Parathyroid adenoma (tissue), 2 donors: ENCODE data around the gene ZNF736.
"Not testable (repeated sequence)": the region's sequence is repeated elsewhere in the genome, so short reads cannot be mapped to it uniquely, and the experiment has no call there.

Experiments
- H2AFZ ChIP-seq: fragments of 300-600 bp; sonication (generic); one replicate; pipeline ENCODE4 v1.7.0; 2017; ENCODE audit warnings: antibody characterized with exemption, mild to moderate bottlenecking
- H3K27ac ChIP-seq: fragments of 300-600 bp; sonication (generic); one replicate; pipeline ENCODE4 v1.7.0; 2017
- H3K27me3 ChIP-seq: fragments of 300-600 bp; sonication (generic); one replicate; pipeline ENCODE4 v1.7.0; 2017; ENCODE audit warnings: low read length; ENCODE audit not compliant: control insufficient read depth, insufficient read depth
- H3K36me3 ChIP-seq: fragments of 300-600 bp; sonication (generic); one replicate; pipeline ENCODE4 v1.7.0; 2017; ENCODE audit warnings: low read length; ENCODE audit not compliant: control insufficient read depth, insufficient read depth
- H3K4me1 ChIP-seq: fragments of 300-600 bp; sonication (generic); one replicate; pipeline ENCODE4 v1.7.0; 2017; ENCODE audit warnings: control low read depth
- H3K4me2 ChIP-seq: fragments of 300-600 bp; sonication (generic); one replicate; pipeline ENCODE4 v1.7.0; 2017; ENCODE audit warnings: low read length
- H3K4me3 ChIP-seq: fragments of 300-600 bp; sonication (generic); one replicate; pipeline ENCODE4 v1.7.0; 2017; ENCODE audit warnings: low read depth, low read length
- H3K79me2 ChIP-seq: fragments of 300-600 bp; sonication (generic); one replicate; pipeline ENCODE4 v1.7.0; 2017; ENCODE audit warnings: control low read depth
- H3K9ac ChIP-seq: fragments of 300-600 bp; sonication (generic); one replicate; pipeline ENCODE4 v1.7.0; 2017; ENCODE audit warnings: mild to moderate bottlenecking
- H3K9me3 ChIP-seq: fragments of 300-600 bp; sonication (generic); one replicate; pipeline ENCODE4 v1.7.0; 2017; ENCODE audit warnings: low read length; ENCODE audit not compliant: control insufficient read depth
- TF ChIP-seq, protein P1 (sequence below): fragments of 300-600 bp; sonication (generic); IDR thresholded peaks from one replicate; pipeline ENCODE4 v1.7.0; 2017; ENCODE audit warnings: antibody characterized with exemption, mild to moderate bottlenecking
- donor health status: primary hyperparathyroidism.

Gene ZNF736

DNA sequence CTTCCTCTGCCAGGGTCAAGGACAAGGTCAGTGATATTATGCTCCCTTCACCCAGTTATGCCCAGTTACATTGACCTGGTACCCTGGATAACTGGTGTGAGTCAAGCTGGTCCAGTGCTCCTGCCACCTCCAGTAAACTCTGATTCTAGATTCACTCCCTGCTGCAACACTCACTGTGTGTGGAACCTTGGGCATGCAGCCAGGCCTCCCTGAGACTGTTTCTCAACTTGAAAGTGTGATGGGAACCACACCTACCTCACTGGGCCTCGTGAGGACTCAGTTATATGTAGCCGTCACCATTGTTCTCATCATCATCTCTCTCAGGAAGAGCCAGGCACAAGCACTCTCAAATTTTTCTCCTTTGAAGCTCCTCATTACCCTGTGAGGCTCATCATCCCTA lies 935 bp upstream of the ZNF736 start:
- Histone ChIP-seq H2AFZ (peak overlapping the region; percentile 94), H3K79me2 (no peaks in the 10 kb centered on the region), H3K27ac (peak overlapping the region; percentile 60), H3K4me2 (no peak overlapping the region), H3K9me3 (no peaks in the 10 kb centered on the region), H3K4me3 (no peak overlapping the region), H3K36me3 (no peaks in the 10 kb centered on the region), H3K9ac (no peak overlapping the region), H3K4me1 (peaks cover 5% of the 10 kb centered on the region), H3K27me3 (no peaks in the 10 kb centered on the region)
- TF ChIP-seq, protein P1, sequence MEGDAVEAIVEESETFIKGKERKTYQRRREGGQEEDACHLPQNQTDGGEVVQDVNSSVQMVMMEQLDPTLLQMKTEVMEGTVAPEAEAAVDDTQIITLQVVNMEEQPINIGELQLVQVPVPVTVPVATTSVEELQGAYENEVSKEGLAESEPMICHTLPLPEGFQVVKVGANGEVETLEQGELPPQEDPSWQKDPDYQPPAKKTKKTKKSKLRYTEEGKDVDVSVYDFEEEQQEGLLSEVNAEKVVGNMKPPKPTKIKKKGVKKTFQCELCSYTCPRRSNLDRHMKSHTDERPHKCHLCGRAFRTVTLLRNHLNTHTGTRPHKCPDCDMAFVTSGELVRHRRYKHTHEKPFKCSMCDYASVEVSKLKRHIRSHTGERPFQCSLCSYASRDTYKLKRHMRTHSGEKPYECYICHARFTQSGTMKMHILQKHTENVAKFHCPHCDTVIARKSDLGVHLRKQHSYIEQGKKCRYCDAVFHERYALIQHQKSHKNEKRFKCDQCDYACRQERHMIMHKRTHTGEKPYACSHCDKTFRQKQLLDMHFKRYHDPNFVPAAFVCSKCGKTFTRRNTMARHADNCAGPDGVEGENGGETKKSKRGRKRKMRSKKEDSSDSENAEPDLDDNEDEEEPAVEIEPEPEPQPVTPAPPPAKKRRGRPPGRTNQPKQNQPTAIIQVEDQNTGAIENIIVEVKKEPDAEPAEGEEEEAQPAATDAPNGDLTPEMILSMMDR = no peak

DNA sequence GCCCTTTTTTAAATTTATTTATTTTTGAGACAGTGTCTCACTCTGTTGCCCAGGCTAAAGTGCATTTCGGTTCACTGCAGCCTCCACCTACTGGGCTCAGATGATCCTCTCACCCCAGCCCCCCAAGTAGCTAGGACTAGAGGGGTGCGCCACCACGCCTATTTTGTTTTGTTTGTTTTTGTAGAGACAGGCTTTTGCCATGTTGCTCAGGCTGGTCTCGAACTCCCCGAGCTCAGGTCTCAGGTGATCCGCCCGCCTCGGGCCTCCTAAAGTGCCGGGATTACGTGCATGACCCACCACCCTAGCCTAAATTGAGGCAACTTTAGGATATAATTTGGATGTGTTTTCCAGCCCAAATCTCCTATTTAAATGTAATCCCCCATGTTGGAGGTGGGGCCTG lies 805 bp downstream of the ZNF736 start:
- Histone ChIP-seq H3K4me3 (peak overlapping the region; percentile 93), H3K4me1 (peaks cover 2% of the 10 kb centered on the region), H3K27me3 (no peaks in the 10 kb centered on the region), H3K9ac (no peak overlapping the region), H3K36me3 (no peaks in the 10 kb centered on the region), H3K27ac (no peak overlapping the region), H2AFZ (peak overlapping the region; percentile 94), H3K9me3 (no peaks in the 10 kb centered on the region), H3K79me2 (no peaks in the 10 kb centered on the region), H3K4me2 (peak overlapping the region; percentile 79)
- TF ChIP-seq, protein P1 = no peak

DNA sequence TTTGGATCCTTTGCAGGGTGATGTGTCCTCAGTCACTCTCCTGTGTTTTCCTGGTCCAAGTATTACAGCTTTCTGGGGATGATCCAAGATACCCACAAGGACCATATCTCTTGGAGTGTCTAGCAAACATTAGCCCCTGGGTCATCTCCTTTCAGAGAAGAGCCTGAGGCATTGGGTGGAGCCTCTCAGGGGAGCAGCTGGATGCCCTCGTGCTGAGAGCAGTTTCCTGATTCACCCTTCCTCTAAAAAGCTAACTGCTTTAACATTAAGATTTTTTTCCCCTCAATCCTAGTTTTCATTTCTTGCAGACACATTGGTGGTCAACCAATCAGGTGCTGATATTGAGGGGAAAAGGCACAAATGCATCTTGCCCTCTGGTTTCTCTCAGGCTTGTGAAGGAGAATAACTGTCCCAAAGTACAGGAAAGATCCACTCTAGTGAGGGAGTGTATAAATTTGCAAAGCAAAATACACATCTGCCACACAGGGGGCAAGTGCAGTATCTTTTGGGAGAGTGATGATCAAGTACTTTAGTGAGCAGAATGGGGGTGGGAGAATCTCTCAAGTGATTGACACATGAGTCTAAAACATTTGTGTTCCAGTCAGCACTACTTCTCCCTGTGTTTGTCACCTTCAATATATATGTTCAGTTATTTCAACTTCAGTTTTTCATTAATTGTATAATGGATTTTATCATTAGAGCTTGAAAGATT lies 2.4 kb downstream of the ZNF736 start:
- not testable (repeated sequence) for H3K4me3 ChIP-seq, H3K79me2 ChIP-seq

DNA sequence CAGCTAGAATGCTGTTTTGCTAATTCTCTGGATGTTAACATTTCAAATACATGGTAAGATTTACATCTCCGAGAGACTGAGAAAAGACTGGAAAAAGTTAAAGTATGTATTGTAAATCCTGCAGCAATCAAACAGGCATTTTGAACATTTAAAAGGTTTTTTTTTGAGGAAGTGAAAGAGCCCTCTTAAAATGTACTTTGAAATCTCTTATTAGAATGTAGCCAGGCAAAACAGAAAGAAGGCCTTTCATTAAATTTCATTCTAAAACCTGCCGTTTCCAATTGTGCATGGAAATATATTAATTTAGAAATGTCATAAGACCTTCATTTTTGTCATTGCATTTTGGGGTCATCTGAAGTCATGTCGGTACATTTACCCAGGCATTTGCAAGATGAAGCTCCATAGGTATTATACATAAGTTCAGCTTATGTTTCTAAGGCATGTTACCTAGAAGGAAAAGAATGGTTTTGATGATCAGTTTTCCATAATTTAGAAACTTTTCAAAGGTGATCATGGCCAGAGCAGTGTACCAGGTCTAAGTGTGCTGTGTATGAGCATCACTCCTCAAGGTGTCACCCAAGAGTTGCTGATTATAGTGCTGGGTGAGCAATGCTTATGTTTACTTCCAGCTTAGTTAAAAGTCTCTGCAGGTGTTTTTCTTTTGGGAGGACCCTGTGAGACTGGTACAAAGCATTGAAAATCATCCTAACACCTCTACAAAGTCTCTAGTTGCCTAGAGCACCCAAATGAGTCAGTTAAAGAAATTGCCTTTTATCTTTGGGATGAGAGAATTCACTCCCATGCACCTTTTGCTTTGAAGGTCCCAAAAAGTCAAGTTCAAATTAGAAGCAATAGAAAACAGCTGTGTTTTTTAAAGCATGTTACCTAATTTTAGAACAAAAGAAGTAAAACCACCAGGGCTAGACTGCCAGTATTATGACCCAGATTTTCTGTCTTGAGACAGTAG lies 7.1 kb downstream of the ZNF736 start:
- Histone ChIP-seq H3K27me3 (no peaks in the 10 kb centered on the region), H3K4me3 (no peak overlapping the region), H3K9me3 (no peaks in the 10 kb centered on the region), H2AFZ (no peak overlapping the region), H3K27ac (no peak overlapping the region), H3K9ac (no peak overlapping the region), H3K4me2 (no peak overlapping the region), H3K79me2 (no peaks in the 10 kb centered on the region), H3K36me3 (no peaks in the 10 kb centered on the region), H3K4me1 (no peaks in the 10 kb centered on the region)
- TF ChIP-seq, protein P1 = no peak

More for the DNA sequence above, 2.4 kb downstream of the ZNF736 start:
- H3K9me3 ChIP-seq, H2AFZ ChIP-seq, H3K4me1 ChIP-seq, H3K27ac ChIP-seq, H3K27me3 ChIP-seq, H3K36me3 ChIP-seq, H3K9ac ChIP-seq, H3K4me2 ChIP-seq: not testable (repeated sequence)

DNA sequence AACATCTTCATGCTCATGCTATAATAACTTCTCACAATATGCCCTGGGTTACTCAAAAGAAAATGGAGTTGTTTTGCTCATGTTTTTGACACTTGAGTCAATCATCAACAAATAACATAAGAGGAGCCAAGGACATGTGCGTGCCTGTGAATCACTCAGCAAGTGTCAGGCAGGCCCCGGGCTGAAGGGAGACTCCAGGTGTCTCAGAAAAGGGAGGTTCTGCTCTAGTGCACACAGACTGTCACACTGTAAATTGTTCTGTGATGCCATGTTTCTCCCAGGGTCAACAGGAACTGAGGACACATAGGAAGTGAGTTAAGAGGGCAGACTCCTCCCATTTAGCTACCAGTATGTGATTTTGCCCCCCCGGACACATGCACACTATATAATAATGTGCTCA lies 10.4 kb downstream of the ZNF736 start:
- not testable (repeated sequence) for H3K27me3 ChIP-seq, H3K4me1 ChIP-seq, H3K4me3 ChIP-seq, H3K27ac ChIP-seq, H3K4me2 ChIP-seq, H3K9ac ChIP-seq, H3K79me2 ChIP-seq, H3K9me3 ChIP-seq, H3K36me3 ChIP-seq, H2AFZ ChIP-seq

DNA sequence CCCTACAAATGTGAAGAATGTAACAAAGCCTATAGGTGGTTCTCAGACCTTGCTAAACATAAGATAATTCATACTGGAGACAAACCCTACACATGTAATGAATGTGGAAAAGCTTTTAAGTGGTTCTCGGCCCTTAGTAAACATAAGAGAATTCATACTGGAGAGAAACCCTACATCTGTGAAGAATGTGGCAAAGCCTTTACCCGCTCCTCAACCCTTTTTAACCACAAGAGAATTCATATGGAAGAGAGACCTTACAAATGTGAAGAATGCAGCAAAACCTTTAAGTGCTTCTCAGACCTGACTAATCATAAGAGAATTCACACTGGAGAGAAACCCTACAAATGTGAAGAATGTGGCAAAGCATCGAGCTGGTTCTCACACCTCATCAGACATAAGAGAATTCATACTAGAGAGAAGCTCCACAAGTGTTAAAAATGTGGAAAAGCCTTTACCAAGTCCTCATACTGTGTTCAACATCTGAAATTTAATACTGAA lies 35.0 kb downstream of the ZNF736 start:
- not testable (repeated sequence) for H3K9ac ChIP-seq, H3K4me1 ChIP-seq, H3K4me3 ChIP-seq, H3K27ac ChIP-seq, H3K4me2 ChIP-seq, H2AFZ ChIP-seq, H3K79me2 ChIP-seq, H3K27me3 ChIP-seq
- H3K36me3 ChIP-seq = peaks cover 13% of the 10 kb centered on the region
- peaks cover 14% of the 10 kb centered on the region for H3K9me3 ChIP-seq
